HEK293 (cell line): ENCODE results near the gene UBAC2.

Experiments
- CTCF ChIA-PET: fragments of 350-600 bp; formaldehyde crosslinking; extraction: SDS; loops from one replicate; lab custom pipeline; 2021; ENCODE audit warnings: antibody characterized with exemption; lab: Yijun Ruan, JAX
- POLR2A ChIA-PET: fragments of 300-600 bp; formaldehyde crosslinking; extraction: SDS; loops from one replicate; lab custom pipeline; 2020; ENCODE audit warnings: antibody characterized with exemption, inconsistent platforms; lab: Yijun Ruan, JAX
- H3K27ac ChIP-seq: fragments of 200-500 bp; sonication (Bioruptor generic); 2 replicates; pipeline ENCODE4 v1.5.1; 2014; ENCODE audit warnings: low read depth, low read length, control low read depth, inconsistent platforms; ENCODE audit errors: extremely low read depth
- H3K36me3 ChIP-seq, 2 experiments: fragments of 200-500 bp in 1 of 2; sonication (Bioruptor generic) in 1 of 2; 1 replicate in 1 of 2; 2 replicates in 1 of 2; pipeline ENCODE4 v1.5.1; 2014 to 2017; ENCODE audit warnings: inconsistent platforms in 2 of 2, low read length in 2 of 2; ENCODE audit not compliant: control insufficient read depth in 2 of 2, insufficient read depth in 1 of 2
- H3K4me1 ChIP-seq: fragments of 200-500 bp; sonication (Bioruptor generic); 2 replicates; pipeline ENCODE4 v1.5.1; 2014; ENCODE audit warnings: mild to moderate bottlenecking, low read length, inconsistent platforms; ENCODE audit not compliant: control insufficient read depth, insufficient read depth
- H3K4me3 ChIP-seq: 2 replicates; pipeline ENCODE4 v1.5.1; 2011; ENCODE audit warnings: low read depth, mild to moderate bottlenecking, control low read depth, low read length, moderate library complexity
- H3K9me3 ChIP-seq: fragments of 200-500 bp; sonication (Bioruptor generic); 2 replicates; pipeline ENCODE4 v1.5.1; 2014; ENCODE audit warnings: low read depth, low read length, inconsistent platforms; ENCODE audit not compliant: control insufficient read depth, insufficient read depth
- GLIS2 ChIP-seq: fragments of 450-650 bp; formaldehyde crosslinking; IDR thresholded peaks from 2 replicates; pipeline ENCODE4 v1.5.1; 2016; ENCODE audit warnings: missing biosample characterization, missing genetic modification characterization
- HIC1 ChIP-seq: fragments of 450-650 bp; formaldehyde crosslinking; IDR thresholded peaks from 2 replicates; pipeline ENCODE4 v1.5.1; 2016; ENCODE audit warnings: missing biosample characterization, missing genetic modification characterization
- HOXA7 ChIP-seq: sonication (generic); formaldehyde crosslinking; IDR thresholded peaks from 2 replicates; pipeline ENCODE4 v1.8.1; 2022; ENCODE audit warnings: missing genetic modification reagents, borderline replicate concordance
- KLF9 ChIP-seq: fragments of 450-650 bp; formaldehyde crosslinking; IDR thresholded peaks from 2 replicates; pipeline ENCODE4 v1.5.1; 2016; ENCODE audit warnings: missing biosample characterization, missing genetic modification characterization, low read depth
- MYNN ChIP-seq: fragments of 450-650 bp; formaldehyde crosslinking; IDR thresholded peaks from 2 replicates; pipeline ENCODE4 v1.5.1; 2016; ENCODE audit warnings: missing biosample characterization, missing genetic modification characterization, borderline replicate concordance
- MZF1 ChIP-seq: fragments of 450-650 bp; formaldehyde crosslinking; IDR thresholded peaks from 2 replicates; pipeline ENCODE4 v1.5.1; 2017; ENCODE audit warnings: missing biosample characterization, missing genetic modification characterization, borderline replicate concordance
- PRDM2 ChIP-seq: fragments of 450-650 bp; formaldehyde crosslinking; IDR thresholded peaks from 2 replicates; pipeline ENCODE4 v1.5.1; 2016; ENCODE audit warnings: missing biosample characterization, missing genetic modification characterization, borderline replicate concordance
- ZBTB20 ChIP-seq: fragments of 450-650 bp; formaldehyde crosslinking; IDR thresholded peaks from 2 replicates; pipeline ENCODE4 v1.5.1; 2016; ENCODE audit warnings: missing biosample characterization, missing genetic modification characterization
- ZBTB26 ChIP-seq: fragments of 450-650 bp; formaldehyde crosslinking; optimal IDR thresholded peaks from 2 replicates; pipeline ENCODE3; 2016; ENCODE audit warnings: missing biosample characterization, mild to moderate bottlenecking, missing genetic modification characterization
- ZFP69B ChIP-seq: fragments of 450-650 bp; formaldehyde crosslinking; IDR thresholded peaks from 2 replicates; pipeline ENCODE4 v1.5.1; 2016; ENCODE audit warnings: missing biosample characterization, missing genetic modification characterization
- ZNF112 ChIP-seq: fragments of 450-650 bp; formaldehyde crosslinking; IDR thresholded peaks from 2 replicates; pipeline ENCODE4 v1.5.0; 2017; ENCODE audit warnings: missing biosample characterization, missing genetic modification characterization
- ZNF16 ChIP-seq: fragments of 450-650 bp; formaldehyde crosslinking; IDR thresholded peaks from 2 replicates; pipeline ENCODE4 v1.5.1; 2016; ENCODE audit warnings: low read depth, missing biosample characterization, missing genetic modification characterization
- ZNF223 ChIP-seq: fragments of 450-650 bp; formaldehyde crosslinking; IDR thresholded peaks from 2 replicates; pipeline ENCODE4 v1.5.1; 2016; ENCODE audit warnings: missing biosample characterization, missing genetic modification characterization
- ZNF23 ChIP-seq: fragments of 450-650 bp; formaldehyde crosslinking; IDR thresholded peaks from 2 replicates; pipeline ENCODE4 v1.5.1; 2016; ENCODE audit warnings: missing biosample characterization, missing genetic modification characterization, borderline replicate concordance
- ZNF239 ChIP-seq: fragments of 450-650 bp; formaldehyde crosslinking; IDR thresholded peaks from 2 replicates; pipeline ENCODE4 v1.5.1; 2016; ENCODE audit warnings: missing biosample characterization, missing genetic modification characterization
- ZNF311 ChIP-seq: fragments of 450-650 bp; formaldehyde crosslinking; IDR thresholded peaks from 2 replicates; pipeline ENCODE4 v1.5.1; 2017; ENCODE audit warnings: missing biosample characterization, missing genetic modification characterization, borderline replicate concordance
- ZNF433 ChIP-seq: fragments of 450-650 bp; formaldehyde crosslinking; IDR thresholded peaks from 2 replicates; pipeline ENCODE4 v1.5.1; 2016; ENCODE audit warnings: missing biosample characterization, missing genetic modification characterization, low read depth
- ZNF558 ChIP-seq: fragments of 450-650 bp; formaldehyde crosslinking; IDR thresholded peaks from 2 replicates; pipeline ENCODE4 v1.5.1; 2016; ENCODE audit warnings: missing biosample characterization, missing genetic modification characterization

UBAC2 gene

GRCh38 chr13:99346335-99347042 lies 145.8 kb downstream of the UBAC2 start:
- Histone ChIP-seq H3K36me3 (peaks cover 0 to 25% of the 10 kb centered on the region in 2 experiments; a peak in 1 of 3 replicates), H3K4me1 (no peaks in the 10 kb centered on the region), H3K4me3 (no peak overlapping the region)

DNA sequence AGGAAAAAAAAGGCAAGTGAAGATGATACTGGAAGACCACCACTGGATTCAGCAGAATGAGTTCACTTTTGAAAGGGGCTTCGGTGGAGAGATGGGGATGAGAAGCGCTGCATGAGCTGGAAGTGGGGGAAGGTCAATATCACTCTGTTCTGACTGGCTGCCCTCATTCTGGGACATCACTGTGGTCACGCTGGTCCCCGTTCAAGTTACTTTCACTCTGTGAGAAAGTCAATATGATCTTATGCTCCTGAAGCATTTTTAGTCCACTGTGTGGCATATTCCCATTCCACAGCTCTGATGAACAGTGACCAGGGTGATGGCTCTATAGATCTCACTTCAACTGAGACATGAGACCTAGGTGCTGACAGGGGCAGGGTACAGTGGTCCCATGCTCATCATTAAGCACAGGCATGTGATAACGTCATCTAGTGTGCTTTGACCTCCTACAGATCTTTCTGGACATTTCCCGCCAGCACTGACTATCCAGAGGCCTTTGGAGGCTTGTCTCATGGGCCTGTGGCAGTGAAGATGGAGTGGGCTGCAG lies 146.8 kb downstream of the UBAC2 start:
- ChIA-PET POLR2A (no interaction called here), CTCF (no interaction called here)
- peaks cover 0 to 19% of the 10 kb centered on the region in 2 experiments; a peak in 1 of 3 replicates for H3K36me3 ChIP-seq

More at GRCh38 chr13:99346335-99347042, 145.8 kb downstream of the UBAC2 start:
- H3K9me3 ChIP-seq, result no peaks in the 10 kb centered on the region
- no peak for TF ChIP-seq ZNF223 (tag by site-specific recombination)
- no peak for TF ChIP-seq ZBTB26 (tag by site-specific recombination)
- TF ChIP-seq HIC1 (tag by site-specific recombination), result no peak
- no peak for TF ChIP-seq KLF9 (tag by site-specific recombination)
- no peak for TF ChIP-seq ZBTB20 (tag by site-specific recombination)
- no peak for TF ChIP-seq ZFP69B
- TF ChIP-seq ZNF112 (tag by site-specific recombination), result no peak
- TF ChIP-seq ZNF23 (tag by site-specific recombination), result no peak
- no peak overlapping the region for H3K27ac ChIP-seq
- CTCF ChIA-PET, result no interaction called here
- POLR2A ChIA-PET, result no interaction called here

More for the DNA sequence above, 146.8 kb downstream of the UBAC2 start:
- no peak overlapping the region for H3K4me3 ChIP-seq
- TF ChIP-seq PRDM2 (tag by site-specific recombination) (no peak), ZNF239 (tag by site-specific recombination) (no peak), MZF1 (tag by site-specific recombination) (no peak), ZNF311 (no peak), GLIS2 (tag by site-specific recombination) (no peak), HOXA7 (CRISPR knock-in tag) (no peak), MYNN (no peak), ZNF558 (tag by site-specific recombination) (no peak), ZNF433 (tag by site-specific recombination) (no peak), ZNF16 (tag by site-specific recombination) (no peak)
- no peaks in the 10 kb centered on the region for H3K4me1 ChIP-seq
- no peaks in the 10 kb centered on the region for H3K9me3 ChIP-seq
- no peak overlapping the region for H3K27ac ChIP-seq
